ENCODE data around the gene PLCH1. TPM values are rescaled to one million over a fixed set of nuclear protein-coding genes. Genes with fewer than 3 reads are reported as not detected.

PLCH1 gene
- total and polyA plus RNA-seq, 10 of the 15 experiments (the other 5 are each of a cell fraction or from before 2014, with no cell fraction given) = 0.03 to 0.22 (median 0.04) TPM; not detected in 5

- H3K79me2 ChIP-seq (ENCODE audit: control insufficient read depth, insufficient read depth, low read length) = no peaks in the 10 kb centered on the region
- no peak for DNase-seq (ENCODE audit: low read depth, low spot score)
- no peak for ATAC-seq
- H3K36me3 ChIP-seq (ENCODE audit: control insufficient read depth in 2 of 2, insufficient read depth in 2 of 2, low read length in 1 of 2) = no peaks in the 10 kb centered on the region
- ChIA-PET SMC1A (ENCODE audit: uncharacterized antibody, unreplicated experiment) (interaction anchor here (1.6 kb wide), 1 partner anchor 42 kb away, joined by 3 read pairs; no protein-coding TSS in a partner anchor), CTCF (interaction anchor here (1.2 to 1.3 kb wide), 2 partner anchors 8 to 42 kb away, joined by 3 to 4 read pairs; no protein-coding TSS in a partner anchor), RAD21 (ENCODE audit: unreplicated experiment) (interaction anchor here (1.2 to 1.7 kb wide), 2 partner anchors 41 to 63 kb away, joined by 3 read pairs; partner anchors contain the start of gene C3orf33), POLR2A (no interaction called here)
- peaks cover 10 to 19% of the 10 kb centered on the region in 2 experiments for H3K27me3 ChIP-seq (replicated peaks in 1 of 2; ENCODE audit: control insufficient read depth in 2 of 2, insufficient read depth in 2 of 2, low read length in 1 of 2)
- no peak overlapping the region; the same call in 1 of the 2 replicates for H2AFZ ChIP-seq (ENCODE audit: control insufficient read depth, low read depth, low read length)
- BruUV-seq (replicated peaks) = no TSS peak
- in situ Hi-C loops (cut with MboI) (no loop called here), intact Hi-C loops (cut with micrococcal nuclease; ENCODE audit: unreplicated experiment) (no loop called here)
- H3K9ac ChIP-seq (ENCODE audit: control insufficient read depth, insufficient read depth, low read length) = no peak overlapping the region
- H3K27ac ChIP-seq (ENCODE audit: control insufficient read depth, insufficient read depth) = no peak overlapping the region
- no peaks in the 10 kb centered on the region for H4K20me1 ChIP-seq (ENCODE audit: control insufficient read depth, insufficient read depth)
- peak overlapping the region; percentile 99 for H3K4me2 ChIP-seq (ENCODE audit: control insufficient read depth, insufficient read depth)
- FAIRE-seq = no peak
- peak overlapping the region; percentile 70 for H3K4me3 ChIP-seq
- 22% methylated on average over 8 of the region's 8 CpGs for WGBS (ENCODE audit: insufficient coverage, insufficient replicate concordance, low lambda C conversion rate, missing lambda C conversion rate)
- no peaks in the 10 kb centered on the region for H3K4me1 ChIP-seq (ENCODE audit: control insufficient read depth, insufficient read depth, low read length)
- H3K9me3 ChIP-seq (replicated peaks; ENCODE audit: control insufficient read depth, insufficient read depth, low read length) = no peaks in the 10 kb centered on the region
- TF ChIP-seq IRF5 (IDR thresholded peaks at IDR 0.05; ENCODE audit: borderline replicate concordance) (no peak), SKIL (IDR thresholded peaks at IDR 0.05; ENCODE audit: low read depth, poor library complexity, severe bottlenecking) (no peak), ZBTB11 (CRISPR knock-in tag; IDR thresholded peaks at IDR 0.05) (no peak), FOXK2 (IDR thresholded peaks at IDR 0.05) (no peak), DPF2 (IDR thresholded peaks at IDR 0.05) (no peak), RBBP5 (conservative IDR thresholded peaks at IDR 0.05) (no peak), SUZ12 (IDR thresholded peaks at IDR 0.05; ENCODE audit: unreplicated experiment) (no peak), KLF5 (IDR thresholded peaks at IDR 0.05; ENCODE audit: partially characterized antibody) (no peak)
- TF ChIP-seq, protein P1, sequence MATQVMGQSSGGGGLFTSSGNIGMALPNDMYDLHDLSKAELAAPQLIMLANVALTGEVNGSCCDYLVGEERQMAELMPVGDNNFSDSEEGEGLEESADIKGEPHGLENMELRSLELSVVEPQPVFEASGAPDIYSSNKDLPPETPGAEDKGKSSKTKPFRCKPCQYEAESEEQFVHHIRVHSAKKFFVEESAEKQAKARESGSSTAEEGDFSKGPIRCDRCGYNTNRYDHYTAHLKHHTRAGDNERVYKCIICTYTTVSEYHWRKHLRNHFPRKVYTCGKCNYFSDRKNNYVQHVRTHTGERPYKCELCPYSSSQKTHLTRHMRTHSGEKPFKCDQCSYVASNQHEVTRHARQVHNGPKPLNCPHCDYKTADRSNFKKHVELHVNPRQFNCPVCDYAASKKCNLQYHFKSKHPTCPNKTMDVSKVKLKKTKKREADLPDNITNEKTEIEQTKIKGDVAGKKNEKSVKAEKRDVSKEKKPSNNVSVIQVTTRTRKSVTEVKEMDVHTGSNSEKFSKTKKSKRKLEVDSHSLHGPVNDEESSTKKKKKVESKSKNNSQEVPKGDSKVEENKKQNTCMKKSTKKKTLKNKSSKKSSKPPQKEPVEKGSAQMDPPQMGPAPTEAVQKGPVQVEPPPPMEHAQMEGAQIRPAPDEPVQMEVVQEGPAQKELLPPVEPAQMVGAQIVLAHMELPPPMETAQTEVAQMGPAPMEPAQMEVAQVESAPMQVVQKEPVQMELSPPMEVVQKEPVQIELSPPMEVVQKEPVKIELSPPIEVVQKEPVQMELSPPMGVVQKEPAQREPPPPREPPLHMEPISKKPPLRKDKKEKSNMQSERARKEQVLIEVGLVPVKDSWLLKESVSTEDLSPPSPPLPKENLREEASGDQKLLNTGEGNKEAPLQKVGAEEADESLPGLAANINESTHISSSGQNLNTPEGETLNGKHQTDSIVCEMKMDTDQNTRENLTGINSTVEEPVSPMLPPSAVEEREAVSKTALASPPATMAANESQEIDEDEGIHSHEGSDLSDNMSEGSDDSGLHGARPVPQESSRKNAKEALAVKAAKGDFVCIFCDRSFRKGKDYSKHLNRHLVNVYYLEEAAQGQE (IDR thresholded peaks at IDR 0.05; ENCODE audit: low read depth, low read length) = no peak
These were observed 1.3 kb downstream of the PLCH1 start for GRCh38 chr3:155743606-155744005.
